Measurements from ENCODE around the gene ASB9. TPM values are rescaled to one million over a fixed set of nuclear protein-coding genes. Genes with fewer than 3 reads are reported as not detected.
"Not testable (repeated sequence)": the region's sequence is repeated elsewhere in the genome, so short reads cannot be mapped to it uniquely, and the experiment has no call there.

ASB9 gene, protein sequence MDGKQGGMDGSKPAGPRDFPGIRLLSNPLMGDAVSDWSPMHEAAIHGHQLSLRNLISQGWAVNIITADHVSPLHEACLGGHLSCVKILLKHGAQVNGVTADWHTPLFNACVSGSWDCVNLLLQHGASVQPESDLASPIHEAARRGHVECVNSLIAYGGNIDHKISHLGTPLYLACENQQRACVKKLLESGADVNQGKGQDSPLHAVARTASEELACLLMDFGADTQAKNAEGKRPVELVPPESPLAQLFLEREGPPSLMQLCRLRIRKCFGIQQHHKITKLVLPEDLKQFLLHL
- polyA plus RNA-seq (ENCODE audit: insufficient read length in 12 of 12) = 1 to 10 TPM in 10 of 12 donors, not detected in 2; 2.3 to 6.7 (median 4.2) TPM
- long read RNA-seq, donor 1, partial matches to known transcripts = 0 of 2 reads
- long read RNA-seq, donor 1, other reads (novel, unspliced or antisense) = 0 of 2 reads
- long read RNA-seq, donor 2, partial matches to known transcripts = 0 of 1 reads
- long read RNA-seq, donor 2, other reads (novel, unspliced or antisense) = 0 of 1 reads
- long read RNA-seq, donor 3 = 0 reads
- long read RNA-seq, donor 4 = 0 reads
- long read RNA-seq, donor 5 = 0 reads
- long read RNA-seq, donor 6, partial matches to known transcripts = 0 of 1 reads
- long read RNA-seq, donor 6, other reads (novel, unspliced or antisense) = 0 of 1 reads
- long read RNA-seq, donor 7 = 0 reads
- long read RNA-seq, donor 8, partial matches to known transcripts = 0 of 1 reads
- long read RNA-seq, donor 8, other reads (novel, unspliced or antisense) = 0 of 1 reads
- long read RNA-seq, donor 9, partial matches to known transcripts = 0 of 1 reads
- long read RNA-seq, donor 9, other reads (novel, unspliced or antisense) = 0 of 1 reads
- long read RNA-seq, donor 10 = 0 reads
- long read RNA-seq, donor 11 = 0 reads

DNA sequence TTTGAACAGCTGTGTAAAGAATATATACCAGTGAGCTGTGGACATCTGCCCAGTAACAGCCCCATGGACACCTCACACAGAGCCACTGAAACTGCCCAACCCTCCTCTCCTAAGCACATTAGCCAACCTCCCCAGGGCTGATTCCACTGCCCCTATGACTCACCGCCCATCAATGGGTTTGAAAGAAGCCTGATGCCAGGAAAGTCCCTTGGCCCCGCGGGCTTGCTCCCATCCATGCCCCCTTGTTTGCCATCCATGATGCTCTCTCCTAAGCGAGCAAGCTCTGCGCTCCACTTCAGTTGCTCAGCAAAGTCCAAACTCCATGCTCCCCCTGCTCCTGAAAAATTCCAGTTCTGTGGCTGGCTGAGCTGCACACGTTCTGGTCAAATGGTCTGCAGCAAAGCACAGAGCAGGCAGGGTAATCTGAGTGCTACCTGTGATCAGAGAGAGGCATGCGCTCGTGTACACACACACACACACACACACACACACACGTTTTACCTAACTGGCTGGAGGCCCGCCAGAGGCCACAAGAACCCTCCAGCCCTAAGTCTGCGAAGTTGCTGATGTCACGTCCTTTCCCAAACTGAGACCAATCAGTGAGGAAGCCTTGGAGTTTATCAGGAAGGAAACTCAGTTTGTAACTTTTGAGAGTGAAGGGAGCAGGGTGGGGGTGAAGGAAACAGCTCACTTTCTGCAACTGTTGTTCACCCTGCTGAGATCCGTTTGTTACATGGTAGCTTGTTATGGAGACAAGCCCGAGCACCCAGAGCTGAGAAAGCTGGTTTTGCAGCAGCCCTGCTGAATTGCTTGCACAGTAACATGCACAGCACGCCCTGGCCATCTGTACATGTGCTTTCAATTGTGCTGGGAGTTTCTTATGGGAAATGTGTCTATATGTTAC, at the start of gene ASB9:
ASB9 (minus strand) TSS at position 466 of the 904 bp plus-strand sequence; CDS start at position 257, 209 bp downstream.
- DNase-seq = peak; percentile 22

DNA sequence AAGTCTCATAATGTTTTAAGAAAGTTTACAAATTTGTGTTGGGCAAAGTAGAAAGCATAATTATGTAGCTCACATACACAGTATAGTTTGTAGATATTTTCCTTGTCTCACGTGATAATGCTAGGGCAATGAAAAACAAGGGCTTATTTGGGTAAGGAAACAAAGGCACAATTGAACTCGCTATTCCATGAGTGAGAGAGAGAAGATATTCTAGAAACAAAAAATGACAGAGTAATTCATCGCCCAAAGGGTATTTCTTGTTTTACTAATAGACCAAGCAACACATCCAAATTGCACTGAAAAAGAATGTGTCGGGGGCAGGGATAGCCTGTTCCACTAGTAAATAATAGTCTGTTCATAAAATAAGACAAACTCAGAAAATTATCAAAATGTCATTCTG, 49.2 kb upstream of the ASB9 start:
- no peak for DNase-seq

DNA sequence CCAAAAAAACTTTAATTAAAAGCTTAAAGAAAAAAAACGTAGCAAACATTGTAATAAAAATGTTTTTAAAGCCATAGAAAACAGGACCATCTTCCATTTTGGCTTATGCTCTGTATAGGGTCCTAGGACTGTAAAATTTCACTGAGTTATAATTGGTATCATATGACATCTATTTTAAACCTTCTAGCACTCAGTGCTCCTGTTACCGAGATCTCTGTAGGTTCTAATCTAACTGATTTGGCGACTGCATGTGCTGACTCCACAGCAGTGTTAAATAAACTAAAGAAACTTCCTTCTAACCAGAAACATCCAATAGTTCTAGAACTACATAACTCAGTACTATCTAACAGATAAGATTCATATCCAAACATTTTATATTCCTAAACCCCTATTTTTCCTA, 45.6 kb upstream of the ASB9 start, which contains the start of gene ASB11:
ASB11 (minus strand) TSS at position 132 of the 400 bp plus-strand sequence; CDS start at position 97, 35 bp downstream.
- DNase-seq = no peak

DNA sequence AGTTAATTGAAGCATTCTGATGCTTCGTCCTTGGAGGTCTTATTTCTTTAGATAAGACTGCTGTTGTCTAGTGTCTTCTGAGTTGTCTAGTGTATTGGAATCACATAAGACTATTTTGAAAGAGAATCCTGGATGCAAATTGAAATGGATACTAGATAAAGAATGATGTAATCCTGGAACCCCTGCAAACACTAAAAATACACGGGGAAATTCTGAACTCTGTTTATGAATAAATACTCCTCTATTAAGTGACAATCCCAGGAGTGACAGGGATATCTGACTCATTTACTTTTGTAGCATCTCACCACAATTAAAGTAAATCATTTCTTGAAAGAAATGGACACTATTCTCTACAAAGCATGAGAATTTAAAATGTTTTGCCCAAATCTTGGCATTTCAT, 44.6 kb upstream of the ASB9 start:
- DNase-seq = no peak

DNA sequence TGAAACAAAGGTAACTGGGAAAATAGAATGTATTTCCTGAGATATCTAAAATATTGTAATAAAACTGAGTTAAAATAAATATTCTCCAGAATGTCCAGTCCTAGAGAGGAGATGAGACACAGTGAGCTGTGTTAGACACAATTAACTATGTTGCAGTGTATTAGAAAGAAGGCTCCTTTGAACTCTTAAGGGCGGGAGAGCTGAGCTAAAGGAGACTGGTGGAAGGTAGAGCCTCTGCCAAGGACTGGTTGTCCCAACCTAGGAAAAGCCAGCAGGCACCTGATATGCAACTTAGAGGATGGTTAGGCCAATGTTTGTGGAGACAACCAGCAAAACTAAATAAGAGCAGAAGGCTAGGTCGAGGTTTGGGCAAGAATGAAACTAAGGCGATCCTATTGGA, 41.2 kb upstream of the ASB9 start:
- no peak for DNase-seq

DNA sequence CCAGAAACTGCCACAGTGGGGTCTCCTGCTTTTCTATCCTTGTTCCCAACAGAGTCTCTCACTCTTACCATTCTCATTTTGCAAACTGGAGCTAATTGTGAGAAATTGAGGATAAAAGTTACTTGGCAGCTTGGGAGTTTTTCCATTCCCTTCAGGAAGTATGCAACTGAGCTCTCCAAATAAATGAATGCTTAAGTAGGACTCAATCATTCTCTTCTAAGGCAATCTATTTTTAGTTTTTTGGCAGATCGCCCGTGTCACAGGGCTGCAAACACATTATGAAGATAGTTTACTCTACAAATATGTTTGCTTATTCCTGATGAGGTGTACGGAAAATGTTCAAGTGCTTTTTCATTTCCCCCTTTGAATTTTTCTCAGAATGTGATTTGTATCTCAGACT, 40.2 kb upstream of the ASB9 start:
- peak; percentile 73 for DNase-seq

DNA sequence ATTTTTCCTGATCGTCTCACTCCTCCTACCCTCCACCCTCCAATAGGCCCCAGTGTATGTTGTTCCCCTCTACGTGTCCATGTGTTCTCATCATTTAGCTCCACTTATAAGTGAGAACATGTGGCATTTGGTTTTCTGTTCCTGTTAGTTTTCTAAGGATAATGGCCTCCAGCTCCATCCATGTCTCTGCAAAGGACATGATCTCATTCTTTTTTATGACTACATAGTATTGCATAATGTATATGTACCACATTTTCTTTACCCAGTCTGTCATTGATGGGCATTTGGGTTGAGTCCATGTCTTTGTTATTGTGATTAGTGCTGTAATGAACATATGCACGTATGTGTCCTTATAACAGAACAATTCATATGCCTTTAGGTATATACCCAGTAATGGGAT, 36.0 kb upstream of the ASB9 start:
- DNase-seq = not testable (repeated sequence)

DNA sequence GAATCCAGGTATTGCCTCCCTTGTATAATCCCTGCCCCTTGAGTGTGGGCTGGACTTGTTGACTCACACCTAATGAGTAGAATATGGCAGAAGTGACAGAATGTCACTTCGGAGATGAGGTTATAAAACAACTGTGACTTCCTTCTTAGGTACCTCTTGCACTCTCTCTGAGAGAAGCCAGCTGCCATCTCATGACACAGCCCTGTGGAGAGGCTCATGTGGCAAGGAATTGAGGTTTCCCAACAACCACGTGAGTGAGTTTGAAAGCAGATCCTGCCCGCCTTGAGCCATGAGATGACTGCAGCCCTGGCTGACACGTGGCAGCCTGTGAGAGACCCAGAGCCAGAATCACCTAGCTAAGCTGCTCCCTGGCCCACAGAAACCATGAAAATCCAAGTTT, 32.0 kb upstream of the ASB9 start:
- DNase-seq = no peak

DNA sequence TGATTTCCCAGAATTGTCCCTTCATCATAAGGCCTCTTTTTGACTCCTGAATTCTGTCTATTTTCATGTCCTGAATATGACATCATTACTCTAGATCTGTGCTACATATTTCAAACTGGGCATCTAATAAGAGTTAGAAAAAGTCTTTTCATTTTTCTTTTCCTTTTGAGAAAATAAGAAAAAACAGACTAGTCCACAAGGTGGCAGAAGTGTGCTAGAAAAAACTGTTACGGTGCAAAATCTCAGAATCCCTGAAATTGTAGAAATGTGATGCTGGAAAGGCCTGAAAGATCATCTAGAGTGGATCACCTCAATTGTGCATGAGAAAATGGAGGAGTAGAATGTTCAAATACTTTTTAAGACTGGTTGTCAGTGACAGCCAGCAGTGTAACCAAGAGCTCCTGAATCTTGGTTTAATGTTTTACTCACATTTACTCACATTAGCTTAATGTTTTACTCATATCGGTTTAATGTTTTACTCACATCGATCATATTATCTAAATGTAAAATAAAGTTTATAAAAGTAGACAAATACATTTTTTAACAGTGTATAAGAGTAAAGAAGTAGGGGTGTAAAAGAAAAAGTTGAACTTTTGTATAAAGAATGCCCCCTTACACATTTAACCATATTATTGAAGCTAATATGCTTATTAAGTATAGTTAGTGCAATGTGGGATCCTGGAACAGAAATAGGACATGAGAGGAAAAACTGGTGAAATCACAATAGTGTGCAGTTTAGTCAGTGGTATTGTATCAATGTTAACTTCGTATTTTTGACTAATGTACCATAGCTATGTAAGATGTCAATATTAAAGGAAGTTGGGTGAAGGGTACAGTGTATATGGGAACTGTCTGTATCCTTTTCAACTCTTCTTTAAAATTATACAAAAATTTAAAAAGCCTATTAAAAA, 30.3 kb upstream of the ASB9 start:
- peak; percentile 29 for DNase-seq

DNA sequence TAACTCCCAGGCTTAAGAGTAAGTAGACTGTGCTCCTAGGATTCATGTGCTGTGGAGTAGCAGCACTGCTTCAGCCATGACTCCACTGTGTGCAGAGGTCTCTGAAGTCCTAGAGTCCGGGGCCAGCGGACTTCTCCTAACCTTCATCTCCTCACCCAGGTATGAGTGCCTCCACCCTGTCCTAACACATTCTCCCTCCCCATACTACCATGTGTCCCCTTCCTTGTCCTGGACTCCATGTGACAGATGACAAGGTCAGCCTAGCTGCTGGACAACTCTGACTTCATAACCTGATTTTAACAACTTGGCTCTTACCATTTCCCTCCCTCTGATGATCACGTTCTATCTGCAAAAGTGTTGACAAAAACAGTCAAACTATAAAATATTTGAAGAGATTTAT, 28.9 kb upstream of the ASB9 start:
- no peak for DNase-seq

DNA sequence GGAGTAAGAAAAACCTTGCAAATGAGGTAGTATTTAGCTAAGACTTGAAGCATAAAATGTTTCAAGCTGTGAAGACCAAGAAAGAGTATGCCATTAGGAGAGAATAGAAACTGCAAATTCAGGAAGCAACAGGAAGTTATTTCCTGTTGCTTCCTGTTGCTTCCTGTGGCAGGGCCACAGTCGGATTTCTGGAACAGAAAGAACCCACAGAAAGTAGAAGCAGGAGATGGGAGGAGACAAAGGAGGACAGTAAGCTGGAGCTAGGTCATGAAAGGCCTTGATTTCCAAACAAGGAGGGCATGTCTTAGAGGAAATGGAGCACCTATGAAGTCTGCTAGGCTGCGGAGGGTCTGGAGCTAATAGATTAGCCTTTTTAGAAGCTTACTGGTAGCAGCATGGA, 28.3 kb upstream of the ASB9 start:
- DNase-seq = no peak

DNA sequence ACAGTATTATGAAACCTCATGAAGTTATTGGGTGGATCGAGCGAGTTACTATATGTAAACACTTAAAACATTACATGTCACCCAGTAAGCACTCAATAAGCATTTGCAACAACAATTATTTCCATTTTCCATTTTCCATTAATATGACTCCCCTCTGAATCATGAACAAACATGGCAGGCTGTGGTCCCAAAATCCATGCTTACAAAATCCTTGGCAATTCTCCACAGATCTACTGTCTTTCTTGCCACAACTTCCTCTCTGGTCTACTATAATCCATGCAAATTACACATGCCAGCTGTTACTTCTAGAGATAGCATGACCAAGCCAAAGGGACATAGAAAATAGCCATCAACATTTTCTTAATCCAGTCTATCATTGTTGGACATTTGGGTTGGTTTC, 23.6 kb upstream of the ASB9 start:
- no peak for DNase-seq

DNA sequence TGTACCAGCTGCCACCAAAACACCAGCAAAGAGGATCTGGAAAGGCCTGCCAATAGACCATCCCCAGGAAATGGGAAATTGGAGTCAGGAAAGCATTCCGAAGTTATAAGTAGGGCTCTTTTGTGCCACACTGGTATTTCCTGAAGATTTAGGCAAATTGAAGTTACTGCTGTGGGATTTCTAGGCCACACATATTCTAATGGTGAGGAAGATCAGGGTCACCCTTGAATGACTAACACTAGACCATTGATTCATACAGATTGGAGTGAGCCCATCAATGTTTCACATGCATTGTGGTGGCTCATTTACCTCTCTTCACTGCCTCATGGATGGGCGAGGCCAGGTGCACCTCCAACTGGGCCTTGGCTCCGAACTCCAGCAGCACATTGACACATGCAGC, 23.0 kb upstream of the ASB9 start:
- no peak for DNase-seq

DNA sequence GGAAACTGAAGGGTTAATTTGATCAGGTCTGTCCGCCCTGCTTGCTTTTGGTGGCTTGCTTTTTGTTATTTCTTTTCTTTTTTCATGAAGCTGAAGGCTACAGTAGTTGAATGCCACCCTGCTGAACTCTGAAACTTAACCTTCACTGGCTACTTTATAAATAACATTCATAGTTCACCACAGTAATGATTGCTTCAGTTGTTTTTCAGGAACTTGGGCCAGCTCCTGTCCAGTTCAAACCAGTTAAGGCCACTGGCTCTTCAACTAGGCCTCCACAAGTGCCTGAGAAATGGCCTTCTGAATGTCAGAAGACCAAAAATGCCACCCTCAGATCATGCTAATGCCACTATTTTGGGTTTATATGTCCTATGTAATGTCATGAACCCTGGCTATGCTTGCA, 7.7 kb upstream of the ASB9 start:
- no peak for DNase-seq

DNA sequence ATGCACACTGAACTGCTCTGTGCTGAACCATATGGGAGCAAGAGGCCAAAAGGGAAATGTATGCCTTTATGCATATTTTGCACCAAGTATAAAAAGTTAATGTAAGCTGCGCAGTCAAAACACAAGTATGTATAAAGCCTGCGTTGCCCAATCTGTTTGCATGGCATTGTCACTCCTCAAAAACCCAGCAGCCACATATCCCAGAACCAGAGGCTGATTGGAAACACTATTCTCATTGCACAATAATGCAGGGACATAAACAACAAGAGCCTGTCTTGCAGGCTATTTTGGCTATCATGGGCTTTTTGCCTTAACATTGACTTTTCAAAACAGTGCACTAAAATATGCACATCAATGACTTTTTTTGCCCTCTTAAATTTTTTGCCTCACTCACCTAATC, 5.1 kb upstream of the ASB9 start:
- DNase-seq = no peak

DNA sequence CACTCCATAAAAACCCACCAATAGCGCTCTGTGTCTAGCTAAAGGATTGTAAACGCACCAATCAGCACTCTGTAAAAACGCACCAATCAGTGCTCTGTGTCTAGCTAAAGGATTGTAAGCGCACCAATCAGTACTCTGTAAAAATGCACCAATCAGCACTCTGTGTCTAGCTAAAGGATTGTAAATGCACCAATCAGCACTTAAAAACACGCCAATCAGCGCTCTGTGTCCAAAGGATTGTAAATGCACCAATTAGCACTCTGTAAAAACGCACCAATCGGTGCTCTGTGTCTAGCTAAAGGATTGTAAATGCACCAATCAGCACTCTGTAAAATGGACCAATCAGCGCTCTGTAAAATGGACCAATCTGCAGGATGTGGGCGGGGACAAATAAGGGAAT, 3.4 kb upstream of the ASB9 start:
- DNase-seq = not testable (repeated sequence)

DNA sequence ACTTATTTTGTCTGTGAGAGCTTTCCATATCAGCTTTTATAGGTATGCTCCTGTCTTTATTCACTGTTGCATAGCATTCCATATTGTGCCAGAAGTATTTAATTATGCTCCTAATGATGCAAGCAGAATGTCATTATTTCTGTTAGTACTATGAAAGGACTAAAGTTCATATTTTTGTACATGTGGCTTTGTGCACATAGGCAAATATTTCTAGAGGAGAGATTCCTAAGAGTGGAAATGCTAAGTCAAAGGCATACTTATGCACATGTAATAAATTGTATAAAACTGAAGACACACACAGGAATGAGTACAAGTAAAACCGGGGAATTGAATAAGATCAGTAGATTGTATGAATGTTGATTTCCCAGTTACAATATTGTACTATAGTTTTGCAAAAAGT, 1.9 kb upstream of the ASB9 start:
- DNase-seq = no peak

DNA sequence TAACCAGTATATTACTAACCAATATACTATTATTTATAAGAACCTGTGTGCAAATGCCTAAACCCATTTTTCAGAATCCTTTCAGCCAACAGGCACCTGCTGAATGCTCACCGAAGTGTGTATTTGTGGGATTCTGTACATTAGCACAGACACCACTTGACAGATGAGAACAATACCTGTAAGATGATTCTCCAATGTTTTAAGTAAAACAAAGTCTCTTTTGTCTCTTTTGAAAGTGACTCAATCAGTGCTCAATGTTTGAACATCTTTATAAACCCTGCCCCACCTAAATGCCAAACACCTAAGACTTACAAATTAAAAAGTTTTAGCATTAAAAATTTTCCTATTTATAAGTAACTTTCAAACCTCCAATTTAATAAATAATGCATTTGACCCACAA, 763 bp downstream of the ASB9 start:
- no peak for DNase-seq

DNA sequence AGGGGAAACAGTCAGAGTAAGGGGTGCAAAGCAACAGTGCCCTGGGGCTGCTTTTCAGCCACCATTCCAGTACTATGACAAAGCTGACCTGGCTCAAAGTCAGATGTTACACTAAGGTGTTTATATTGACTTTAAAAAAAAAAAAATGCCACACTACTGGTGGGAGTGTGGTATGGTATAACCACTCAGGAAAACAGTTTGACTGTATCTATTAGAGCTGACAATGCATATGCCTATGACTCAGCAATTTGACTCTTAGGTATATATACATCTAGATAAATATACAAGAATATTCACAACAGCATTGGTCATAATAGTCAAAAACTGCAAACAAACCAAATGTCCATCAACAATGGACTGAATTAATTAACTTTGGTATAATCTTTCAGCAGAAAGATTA, 15.0 kb downstream of the ASB9 start:
- no peak for DNase-seq

DNA sequence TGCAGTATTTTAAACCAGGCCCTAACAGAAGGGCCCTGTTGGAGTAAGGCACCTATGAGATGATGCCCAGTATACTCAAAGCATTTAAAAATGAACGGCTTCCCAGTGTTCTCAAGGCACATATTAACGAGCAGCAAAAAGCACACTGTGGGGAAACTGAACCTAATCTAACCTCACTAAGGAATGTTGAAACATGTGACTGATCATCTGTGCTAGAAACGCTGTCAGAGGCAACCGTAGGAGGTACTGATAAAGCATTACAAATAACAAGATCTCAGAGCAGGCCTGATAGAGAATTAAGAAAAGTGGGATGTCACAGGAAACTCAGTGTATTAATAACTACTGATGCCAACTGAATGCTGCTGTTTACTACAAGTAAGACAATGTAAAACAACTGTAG, 24.0 kb downstream of the ASB9 start:
- no peak for DNase-seq

DNA sequence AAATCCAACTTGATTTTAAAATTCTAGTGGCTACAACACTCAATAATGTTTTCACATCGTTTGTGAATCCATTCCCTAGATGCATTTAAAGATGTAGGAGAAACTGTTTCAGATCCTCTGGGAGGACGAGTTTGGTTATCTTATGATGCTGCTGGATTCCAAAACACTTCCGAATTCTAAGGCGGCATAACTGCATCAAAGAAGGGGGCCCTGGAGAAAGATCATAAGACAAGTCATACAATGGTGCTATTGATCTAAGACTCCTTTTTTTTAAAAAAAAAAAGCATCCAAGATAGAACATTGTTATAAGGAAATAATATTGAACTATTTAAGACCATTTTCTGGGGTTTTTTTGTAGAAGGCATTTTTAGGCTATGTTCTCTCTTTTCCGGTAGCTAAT, 25.5 kb downstream of the ASB9 start:
- no peak for DNase-seq

All from muscle of arm (tissue), 14 donors.